ENCODE results near the gene ASB1.

DNA sequence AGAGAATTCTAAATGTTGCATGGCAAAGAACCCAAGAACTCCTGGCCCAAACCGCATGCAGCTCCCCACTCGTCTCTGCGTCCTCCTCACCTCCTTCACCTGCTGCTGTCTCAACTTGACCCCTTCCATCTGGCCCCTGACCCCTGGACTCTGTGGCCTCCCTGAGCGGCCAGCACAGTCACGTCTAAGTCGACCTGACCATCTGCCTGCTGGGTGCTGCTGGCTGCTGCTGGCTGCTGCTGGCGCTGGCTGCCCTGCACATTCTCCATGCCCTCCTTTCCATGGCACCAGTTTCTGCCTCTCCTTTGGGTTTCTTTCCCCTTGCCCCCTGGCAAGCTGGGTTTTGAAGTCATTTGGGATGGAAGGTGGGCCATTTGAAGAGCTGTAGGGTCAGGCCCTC, 30.1 kb upstream of the ASB1 start:
- TF ChIP-seq POLR2AphosphoS5 (IDR thresholded peaks at IDR 0.05) (no peak), CTCF (IDR thresholded peaks at IDR 0.05) (no peak), POLR2A (IDR thresholded peaks at IDR 0.05) (no peak), EP300 (IDR thresholded peaks at IDR 0.05) (no peak)
